A549 (cell line): ENCODE results near the gene TMEM131. TPM values are rescaled to one million over a fixed set of nuclear protein-coding genes. Genes with fewer than 3 reads are reported as not detected.
A peak's percentile ranks its signal among the peaks of the same experiment; 100 is the strongest.

Experiments used
- ATAC-seq, 2 experiments: fragments of 200-7000 bp in 1 of 2; fragments of >200 bp in 1 of 2; cut with Nextera tagmentation in 1 of 2; cut with Tn5 transposase in 1 of 2; 3 replicates each; pipeline versions ENCODE4 v1.8.0 to v1.9.1; 2018 to 2020; ENCODE audit warnings: mild to moderate bottlenecking in 1 of 2, moderate library complexity in 1 of 2
- CTCF ChIA-PET: fragments of 300-600 bp; sonication (Branson Sonifier 250); formaldehyde crosslinking; extraction: SDS; loops from one replicate; lab custom pipeline; 2021; ENCODE audit warnings: antibody characterized with exemption, inconsistent platforms; lab: Yijun Ruan, JAX
- POLR2A ChIA-PET: fragments of 350-600 bp; formaldehyde crosslinking; extraction: SDS; loops from one replicate; lab custom pipeline; 2021; ENCODE audit warnings: antibody characterized with exemption, inconsistent platforms; lab: Yijun Ruan, JAX
- DNase-seq, 2 experiments: peaks; one replicate each; pipeline versions ENCODE4 v3.0.0 to v3.0.0-alpha.2; 2011 to 2016; ENCODE audit warnings: low read depth in 1 of 2, low spot score in 1 of 2
- FAIRE-seq: peaks from 2 replicates; lab custom pipeline; 2011; peaks lifted over from hg19 to GRCh38; lab: Jason Lieb, UNC
- H3K27ac ChIP-seq, 2 experiments: fragments of >200 bp; sonication (Bioruptor Twin); formaldehyde crosslinking; 3 replicates each; pipeline ENCODE4 v1.5.1; 2016 to 2017
- H3K4me1 ChIP-seq: fragments of >200 bp; sonication (Bioruptor Twin); formaldehyde crosslinking; 3 replicates; pipeline ENCODE4 v1.6.1; 2016
- H3K4me2 ChIP-seq: fragments of >200 bp; sonication (Bioruptor Twin); formaldehyde crosslinking; 3 replicates; pipeline ENCODE4 v1.6.1; 2016
- H3K4me3 ChIP-seq: fragments of >200 bp; sonication (Bioruptor Twin); formaldehyde crosslinking; 3 replicates; pipeline ENCODE4 v1.5.1; 2016
- H3K9me3 ChIP-seq: fragments of >200 bp; sonication (Bioruptor Twin); formaldehyde crosslinking; 3 replicates; pipeline ENCODE4 v1.6.1; 2016
- BHLHE40 ChIP-seq: IDR thresholded peaks from 2 replicates; pipeline ENCODE4 v1.6.1; 2012; ENCODE audit warnings: low read depth, low read length, inconsistent platforms
- CBX2 ChIP-seq: fragments of 200-600 bp; sonication (generic); IDR thresholded peaks from 2 replicates; pipeline ENCODE4 v1.6.1; 2016; ENCODE audit warnings: low read depth, mild to moderate bottlenecking, borderline replicate concordance
- CBX8 ChIP-seq: fragments of 200-600 bp; sonication (generic); IDR thresholded peaks from 2 replicates; pipeline ENCODE4 v1.6.1; 2016
- CHD2 ChIP-seq: fragments of 150-350 bp; IDR thresholded peaks from 2 replicates; pipeline ENCODE4 v1.6.1; 2014; ENCODE audit warnings: low read length; ENCODE audit not compliant: partially characterized antibody
- CHD4 ChIP-seq: fragments of 200-600 bp; sonication (generic); IDR thresholded peaks from 2 replicates; pipeline ENCODE4 v1.6.1; 2016; ENCODE audit warnings: antibody characterized with exemption, mild to moderate bottlenecking, borderline replicate concordance
- EHMT2 ChIP-seq: fragments of 200-600 bp; sonication (generic); IDR thresholded peaks from 2 replicates; pipeline ENCODE4 v1.6.1; 2016; ENCODE audit warnings: antibody characterized with exemption, low read depth, mild to moderate bottlenecking, moderate library complexity
- FOSB ChIP-seq: fragments of 250-450 bp; sonication (Bioruptor Pico); IDR thresholded peaks from 2 replicates; pipeline ENCODE4 v1.5.0; 2020; ENCODE audit warnings: mild to moderate bottlenecking, moderate library complexity
- FOXS1 ChIP-seq: fragments of 250-450 bp; sonication (Bioruptor Pico); IDR thresholded peaks from 2 replicates; pipeline ENCODE4 v1.5.0; 2020; ENCODE audit warnings: mild to moderate bottlenecking, moderate library complexity
- GATA3 ChIP-seq: IDR thresholded peaks from 2 replicates; pipeline ENCODE4 v1.6.1; 2012; ENCODE audit warnings: borderline replicate concordance
- HOXB13 ChIP-seq: fragments of 250-450 bp; sonication (Bioruptor Pico); IDR thresholded peaks from 2 replicates; pipeline ENCODE4 v1.5.0; 2020; ENCODE audit warnings: low read depth, mild to moderate bottlenecking, moderate library complexity
- JUNB ChIP-seq: fragments of >200 bp; sonication (Bioruptor Twin); formaldehyde crosslinking; IDR thresholded peaks from 2 replicates; pipeline ENCODE4 v1.6.1; 2016
- KDM1A ChIP-seq: fragments of 200-600 bp; sonication (generic); IDR thresholded peaks from 2 replicates; pipeline ENCODE4 v1.6.1; 2016; ENCODE audit warnings: low read depth, mild to moderate bottlenecking
- KDM5A ChIP-seq: fragments of 200-600 bp; sonication (generic); IDR thresholded peaks from 2 replicates; pipeline ENCODE4 v1.6.1; 2016; ENCODE audit warnings: antibody characterized with exemption, mild to moderate bottlenecking
- NPAS2 ChIP-seq: fragments of 250-450 bp; sonication (Bioruptor Pico); IDR thresholded peaks from 2 replicates; pipeline ENCODE4 v1.8.0; 2022; ENCODE audit warnings: mild to moderate bottlenecking, moderate library complexity, borderline replicate concordance
- POLR2A ChIP-seq: IDR thresholded peaks from 2 replicates; pipeline ENCODE4 v1.6.1; 2012; ENCODE audit warnings: mild to moderate bottlenecking, low read length
- RAD21 ChIP-seq, 2 experiments: fragments of >200 bp in 1 of 2; sonication (Bioruptor Twin) in 1 of 2; formaldehyde crosslinking in 1 of 2; IDR thresholded peaks in 1 of 2; conservative IDR thresholded peaks in 1 of 2; 2 replicates in 1 of 2; 3 replicates in 1 of 2; pipeline ENCODE4 v1.6.1; 2012 to 2018; ENCODE audit warnings: inconsistent platforms in 1 of 2
- RARB ChIP-seq: fragments of 250-450 bp; sonication (Bioruptor Pico); IDR thresholded peaks from 2 replicates; pipeline ENCODE4 v1.8.0; 2021; ENCODE audit warnings: mild to moderate bottlenecking, moderate library complexity
- SMC3 ChIP-seq: fragments of >200 bp; sonication (Bioruptor Twin); formaldehyde crosslinking; IDR thresholded peaks from 3 replicates; pipeline ENCODE4 v1.6.1; 2018; ENCODE audit warnings: inconsistent platforms
- SREBF2 ChIP-seq: fragments of 450-650 bp; IDR thresholded peaks from 2 replicates; pipeline ENCODE4 v1.6.1; 2014; ENCODE audit warnings: mild to moderate bottlenecking, moderate library complexity
- TFCP2L1 ChIP-seq: fragments of 250-450 bp; sonication (Bioruptor Pico); IDR thresholded peaks from 2 replicates; pipeline ENCODE4 v1.5.0; 2021; ENCODE audit warnings: mild to moderate bottlenecking
- WGBS: methylation state at CpG from one replicate; pipeline ENCODE4 v1.1.6; 2017; ENCODE audit errors: missing lambda C conversion rate; 5-methylcytosine and 5-hydroxymethylcytosine counted together
- polyA plus RNA-seq, 4 experiments: library from polyadenylated mRNA; depleted of rRNA in 3 of 4; stranded (reverse); fragments of >200 nt; fragmentation: RNase III in 1 of 4; extraction: RNeasy Plus Mini Kit Qiagen cat#74134 plus additional on column Dnase treatment in 1 of 4; gene quantifications; 2 replicates in 3 of 4; 3 replicates in 1 of 4; pipeline ENCODE4 v1.2.3, GENCODE V29; 2011 to 2017
- TF ChIP-seq, protein P1 (sequence below): fragments of >200 bp; sonication (Bioruptor Twin); formaldehyde crosslinking; IDR thresholded peaks from 2 replicates; pipeline ENCODE4 v1.6.1; 2016
- TF ChIP-seq, protein P2 (sequence below): fragments of 450-650 bp; IDR thresholded peaks from 2 replicates; pipeline ENCODE4 v1.6.1; 2014; ENCODE audit warnings: antibody characterized with exemption
- TF ChIP-seq, protein P3 (sequence below): fragments of 250-450 bp; sonication (Bioruptor Pico); IDR thresholded peaks from 2 replicates; pipeline ENCODE4 v1.5.0; 2021; ENCODE audit warnings: mild to moderate bottlenecking, moderate library complexity, borderline replicate concordance
- TF ChIP-seq, protein P4 (sequence below): fragments of 250-450 bp; sonication (Bioruptor Pico); IDR thresholded peaks from 2 replicates; pipeline ENCODE4 v1.5.0; 2020; ENCODE audit warnings: low read depth, mild to moderate bottlenecking, moderate library complexity
- TF ChIP-seq, protein P5 (sequence below): fragments of >200 bp; sonication (Bioruptor Twin); formaldehyde crosslinking; IDR thresholded peaks from 3 replicates; pipeline ENCODE4 v1.6.1; 2016
- TF ChIP-seq, protein P6 (sequence below): IDR thresholded peaks from 2 replicates; pipeline ENCODE4 v1.6.1; 2012; ENCODE audit warnings: low read depth, borderline replicate concordance

TMEM131 gene
- polyA plus RNA-seq, 2 of the 4 experiments (the other 2 are of a cell fraction): 14.5 to 21.8 TPM

DNA sequence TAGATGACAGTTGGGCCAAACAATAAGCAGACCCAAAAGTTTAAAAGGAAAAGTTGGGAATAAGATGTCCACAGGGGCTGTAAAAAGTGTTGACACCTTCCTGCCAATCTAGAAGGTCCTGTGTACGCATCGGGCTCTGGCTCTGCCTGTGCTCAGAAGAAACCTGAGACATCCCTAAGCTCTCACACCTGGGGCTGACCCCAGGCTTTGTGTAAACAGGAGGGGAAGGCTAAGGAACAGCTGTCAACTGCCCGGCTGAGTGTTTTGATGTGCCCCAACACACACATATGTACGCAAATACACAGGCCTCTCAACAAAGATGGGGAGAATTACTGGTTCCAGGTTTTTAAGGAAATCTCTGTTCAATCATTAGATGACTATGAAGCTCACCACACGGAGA, 59.5 kb downstream of the TMEM131 start:
- 48% methylated on average over 5 of the region's 5 CpGs for WGBS
- ATAC-seq (peak; percentile 47 to 68; a peak in 4 of 6 replicates), FAIRE-seq (no peak), DNase-seq (no peak)
- Histone ChIP-seq H3K4me1 (peaks cover 20% of the 10 kb centered on the region), H3K27ac (no peak overlapping the region), H3K9me3 (no peaks in the 10 kb centered on the region), H3K4me2 (peak overlapping the region; percentile 56), H3K4me3 (no peak overlapping the region)
- TF ChIP-seq JUNB (no peak), RARB (CRISPR knock-in tag) (no peak), FOXS1 (no peak), CBX8 (no peak), SMC3 (no peak), TFCP2L1 (CRISPR knock-in tag) (no peak), BHLHE40 (no peak), SREBF2 (no peak), GATA3 (no peak), POLR2A (no peak), HOXB13 (no peak), KDM1A (no peak)
- TF ChIP-seq, protein P1, sequence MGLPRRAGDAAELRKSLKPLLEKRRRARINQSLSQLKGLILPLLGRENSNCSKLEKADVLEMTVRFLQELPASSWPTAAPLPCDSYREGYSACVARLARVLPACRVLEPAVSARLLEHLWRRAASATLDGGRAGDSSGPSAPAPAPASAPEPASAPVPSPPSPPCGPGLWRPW: no peak
- TF ChIP-seq, protein P2, sequence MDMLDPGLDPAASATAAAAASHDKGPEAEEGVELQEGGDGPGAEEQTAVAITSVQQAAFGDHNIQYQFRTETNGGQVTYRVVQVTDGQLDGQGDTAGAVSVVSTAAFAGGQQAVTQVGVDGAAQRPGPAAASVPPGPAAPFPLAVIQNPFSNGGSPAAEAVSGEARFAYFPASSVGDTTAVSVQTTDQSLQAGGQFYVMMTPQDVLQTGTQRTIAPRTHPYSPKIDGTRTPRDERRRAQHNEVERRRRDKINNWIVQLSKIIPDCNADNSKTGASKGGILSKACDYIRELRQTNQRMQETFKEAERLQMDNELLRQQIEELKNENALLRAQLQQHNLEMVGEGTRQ: no peak
- TF ChIP-seq, protein P3, sequence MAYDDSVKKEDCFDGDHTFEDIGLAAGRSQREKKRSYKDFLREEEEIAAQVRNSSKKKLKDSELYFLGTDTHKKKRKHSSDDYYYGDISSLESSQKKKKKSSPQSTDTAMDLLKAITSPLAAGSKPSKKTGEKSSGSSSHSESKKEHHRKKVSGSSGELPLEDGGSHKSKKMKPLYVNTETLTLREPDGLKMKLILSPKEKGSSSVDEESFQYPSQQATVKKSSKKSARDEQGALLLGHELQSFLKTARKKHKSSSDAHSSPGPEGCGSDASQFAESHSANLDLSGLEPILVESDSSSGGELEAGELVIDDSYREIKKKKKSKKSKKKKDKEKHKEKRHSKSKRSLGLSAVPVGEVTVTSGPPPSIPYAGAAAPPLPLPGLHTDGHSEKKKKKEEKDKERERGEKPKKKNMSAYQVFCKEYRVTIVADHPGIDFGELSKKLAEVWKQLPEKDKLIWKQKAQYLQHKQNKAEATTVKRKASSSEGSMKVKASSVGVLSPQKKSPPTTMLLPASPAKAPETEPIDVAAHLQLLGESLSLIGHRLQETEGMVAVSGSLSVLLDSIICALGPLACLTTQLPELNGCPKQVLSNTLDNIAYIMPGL (CRISPR knock-in tag): no peak
- ChIA-PET POLR2A (no interaction called here), CTCF (no interaction called here)

DNA sequence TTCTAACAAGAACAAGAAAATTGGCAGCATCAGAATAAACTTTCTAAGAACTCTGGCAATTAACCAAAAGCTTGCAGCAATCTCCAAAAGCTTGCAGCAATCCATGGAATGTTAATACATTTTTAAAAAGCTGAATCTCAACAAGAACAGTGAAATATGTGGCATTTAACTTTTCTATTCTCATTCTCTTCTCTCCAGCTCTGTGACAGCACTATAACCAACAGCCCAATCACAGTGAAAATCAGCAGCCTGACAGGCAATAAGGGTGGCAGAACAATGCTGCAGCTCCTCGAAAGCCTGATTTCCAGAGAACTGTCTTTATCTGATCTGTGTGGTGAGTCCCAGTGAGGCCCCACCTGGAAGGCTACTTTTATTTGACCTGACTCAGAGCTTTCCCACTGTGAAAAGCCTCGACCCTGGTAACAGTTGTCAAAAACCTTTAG, 60.0 kb downstream of the TMEM131 start:
- CTCF ChIA-PET: no interaction called here
- Histone ChIP-seq H3K27ac (no peak overlapping the region), H3K4me2 (peak overlapping the region; percentile 56), H3K4me1 (peaks cover 20% of the 10 kb centered on the region), H3K9me3 (no peaks in the 10 kb centered on the region), H3K4me3 (no peak overlapping the region)
- 6% methylated on average over 2 of the region's 2 CpGs for WGBS
- FAIRE-seq: no peak
- no peak for TF ChIP-seq CBX2
- no peak for TF ChIP-seq FOSB (CRISPR knock-in tag)
- TF ChIP-seq KDM1A: no peak
- no peak for TF ChIP-seq NPAS2 (CRISPR knock-in tag)
- TF ChIP-seq, protein P4, sequence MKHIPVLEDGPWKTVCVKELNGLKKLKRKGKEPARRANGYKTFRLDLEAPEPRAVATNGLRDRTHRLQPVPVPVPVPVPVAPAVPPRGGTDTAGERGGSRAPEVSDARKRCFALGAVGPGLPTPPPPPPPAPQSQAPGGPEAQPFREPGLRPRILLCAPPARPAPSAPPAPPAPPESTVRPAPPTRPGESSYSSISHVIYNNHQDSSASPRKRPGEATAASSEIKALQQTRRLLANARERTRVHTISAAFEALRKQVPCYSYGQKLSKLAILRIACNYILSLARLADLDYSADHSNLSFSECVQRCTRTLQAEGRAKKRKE: no peak
- peak in 1 of 2 experiments; percentile 71; a peak in 3 of 6 replicates for ATAC-seq
- peak in 1 of 2 experiments; percentile 5 for DNase-seq
- POLR2A ChIA-PET: no interaction called here

DNA sequence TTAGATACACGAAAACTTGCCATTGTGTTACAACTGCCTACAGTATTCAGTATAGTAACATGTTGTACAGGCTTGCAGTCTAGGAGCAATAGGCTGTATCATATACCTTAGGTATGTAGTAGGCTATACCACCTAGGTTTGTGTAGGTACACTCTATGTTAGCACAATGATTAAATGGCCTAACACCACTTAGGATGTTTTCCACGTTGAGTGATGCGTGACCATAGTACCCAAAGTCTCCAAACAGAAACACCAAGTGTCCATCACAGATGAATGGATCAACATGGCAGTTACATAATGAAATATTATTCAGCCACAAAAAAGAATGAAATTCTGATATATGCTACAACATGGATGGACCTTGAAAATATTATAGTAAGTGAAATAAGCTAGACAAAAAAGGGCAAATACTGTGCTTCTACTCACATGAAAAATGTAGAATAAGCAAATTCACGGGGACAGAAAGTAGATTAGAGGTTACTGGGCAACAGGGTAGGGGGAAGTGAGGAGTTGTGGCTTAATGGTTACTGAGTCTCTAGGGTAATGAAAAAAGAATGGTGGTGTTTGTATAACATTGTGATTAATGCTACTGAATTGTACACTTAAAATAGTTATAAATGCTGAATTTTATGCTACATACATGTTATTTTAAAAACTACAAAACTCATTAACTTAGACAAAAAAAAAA, 62.6 kb downstream of the TMEM131 start:
- CTCF ChIA-PET: no interaction called here
- H3K4me1 ChIP-seq: peaks cover 20% of the 10 kb centered on the region
- no peak for FAIRE-seq
- TF ChIP-seq KDM5A (no peak), POLR2A (no peak), CHD2 (no peak), RARB (CRISPR knock-in tag) (no peak), JUNB (no peak), BHLHE40 (no peak), SMC3 (no peak), EHMT2 (no peak), RAD21 (conservative IDR thresholded peaks at IDR 0.05 in 1 of 2, IDR thresholded peaks at IDR 0.05 in 1 of 2) (no peak), NPAS2 (CRISPR knock-in tag) (no peak), CHD4 (no peak)
- TF ChIP-seq, protein P5, sequence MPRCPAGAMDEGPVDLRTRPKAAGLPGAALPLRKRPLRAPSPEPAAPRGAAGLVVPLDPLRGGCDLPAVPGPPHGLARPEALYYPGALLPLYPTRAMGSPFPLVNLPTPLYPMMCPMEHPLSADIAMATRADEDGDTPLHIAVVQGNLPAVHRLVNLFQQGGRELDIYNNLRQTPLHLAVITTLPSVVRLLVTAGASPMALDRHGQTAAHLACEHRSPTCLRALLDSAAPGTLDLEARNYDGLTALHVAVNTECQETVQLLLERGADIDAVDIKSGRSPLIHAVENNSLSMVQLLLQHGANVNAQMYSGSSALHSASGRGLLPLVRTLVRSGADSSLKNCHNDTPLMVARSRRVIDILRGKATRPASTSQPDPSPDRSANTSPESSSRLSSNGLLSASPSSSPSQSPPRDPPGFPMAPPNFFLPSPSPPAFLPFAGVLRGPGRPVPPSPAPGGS: no peak
- TF ChIP-seq, protein P3 (CRISPR knock-in tag): no peak
- TF ChIP-seq, protein P6, sequence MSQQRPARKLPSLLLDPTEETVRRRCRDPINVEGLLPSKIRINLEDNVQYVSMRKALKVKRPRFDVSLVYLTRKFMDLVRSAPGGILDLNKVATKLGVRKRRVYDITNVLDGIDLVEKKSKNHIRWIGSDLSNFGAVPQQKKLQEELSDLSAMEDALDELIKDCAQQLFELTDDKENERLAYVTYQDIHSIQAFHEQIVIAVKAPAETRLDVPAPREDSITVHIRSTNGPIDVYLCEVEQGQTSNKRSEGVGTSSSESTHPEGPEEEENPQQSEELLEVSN: no peak

More for the DNA sequence above, 62.6 kb downstream of the TMEM131 start:
- POLR2A ChIA-PET: no interaction called here
- Histone ChIP-seq H3K4me3 (no peak overlapping the region), H3K27ac (no peak overlapping the region), H3K4me2 (no peak overlapping the region), H3K9me3 (no peaks in the 10 kb centered on the region)
- 89% methylated on average over 4 of the region's 4 CpGs for WGBS
- no peak for ATAC-seq
- no peak for DNase-seq
